Measurements from ENCODE around the gene ASTN2.

Gene ASTN2

GRCh38 chr9:116741086-116741740, 673.6 kb downstream of the ASTN2 start:
- Histone ChIP-seq H3K4me3 (no peak overlapping the region), H3K27me3 (no peaks in the 10 kb centered on the region), H3K9me3 (no peaks in the 10 kb centered on the region), H3K27ac (no peak overlapping the region), H3K4me1 (peaks cover 0 to 5% (median 2%) of the 10 kb centered on the region in 4 donors), H3K36me3 (no peaks in the 10 kb centered on the region)
- intact Hi-C loops (cut with DNase I; ENCODE audit: low total_unique reads): no loop called here
- DNase-seq: no peak
- TF ChIP-seq CTCF (IDR thresholded peaks at IDR 0.05): no peak

- Histone ChIP-seq H3K36me3 (no peaks in the 10 kb centered on the region), H3K9me3 (no peaks in the 10 kb centered on the region), H3K4me1 (peaks cover 0 to 5% (median 2%) of the 10 kb centered on the region in 4 donors), H3K27ac (no peak overlapping the region), H3K4me3 (no peak overlapping the region), H3K27me3 (no peaks in the 10 kb centered on the region)
- TF ChIP-seq CTCF (IDR thresholded peaks at IDR 0.05): peak; percentile 60 to 80
- peak; percentile 65 to 77 for DNase-seq
- intact Hi-C loops (cut with DNase I; ENCODE audit: low total_unique reads): no loop called here
These were observed 677.7 kb downstream of the ASTN2 start for GRCh38 chr9:116737152-116737546.

GRCh38 chr9:116736399-116737151, 678.3 kb downstream of the ASTN2 start:
- no peak for DNase-seq
- no peak overlapping the region for H3K27ac ChIP-seq

GRCh38 chr9:116733010-116733641, 681.7 kb downstream of the ASTN2 start:
- intact Hi-C loops (cut with DNase I; ENCODE audit: low total_unique reads): no loop called here

More at GRCh38 chr9:116736399-116737151, 678.3 kb downstream of the ASTN2 start:
- no peak overlapping the region for H3K4me3 ChIP-seq
- no peaks in the 10 kb centered on the region for H3K27me3 ChIP-seq
- peaks cover 0 to 5% (median 2%) of the 10 kb centered on the region in 4 donors for H3K4me1 ChIP-seq
- H3K36me3 ChIP-seq: no peaks in the 10 kb centered on the region
- no peak for TF ChIP-seq CTCF (IDR thresholded peaks at IDR 0.05)
- H3K9me3 ChIP-seq: no peaks in the 10 kb centered on the region
- intact Hi-C loops (cut with DNase I; ENCODE audit: low total_unique reads): no loop called here

GRCh38 chr9:116726602-116727001, 688.3 kb downstream of the ASTN2 start:
- Histone ChIP-seq H3K27me3 (no peaks in the 10 kb centered on the region), H3K9me3 (no peaks in the 10 kb centered on the region), H3K4me3 (no peak overlapping the region), H3K27ac (no peak overlapping the region), H3K36me3 (peaks cover 0 to 6% (median 0%) of the 10 kb centered on the region in 3 donors), H3K4me1 (no peaks in the 10 kb centered on the region)
- no peak for DNase-seq
- intact Hi-C loops (cut with DNase I; ENCODE audit: low total_unique reads): no loop called here
- TF ChIP-seq CTCF (IDR thresholded peaks at IDR 0.05): no peak

More at GRCh38 chr9:116733010-116733641, 681.7 kb downstream of the ASTN2 start:
- no peak for TF ChIP-seq CTCF (IDR thresholded peaks at IDR 0.05)
- no peaks in the 10 kb centered on the region for H3K36me3 ChIP-seq
- H3K27me3 ChIP-seq: no peaks in the 10 kb centered on the region
- no peak overlapping the region for H3K27ac ChIP-seq
- no peaks in the 10 kb centered on the region for H3K9me3 ChIP-seq
- peaks cover 0 to 5% (median 2%) of the 10 kb centered on the region in 4 donors for H3K4me1 ChIP-seq
- no peak for DNase-seq
- H3K4me3 ChIP-seq: no peak overlapping the region
